ENCODE measurements around the gene DOK4. TPM values are rescaled to one million over a fixed set of nuclear protein-coding genes. Genes with fewer than 3 reads are reported as not detected.
A peak's percentile ranks its signal among the peaks of the same experiment; 100 is the strongest.

DOK4 gene
- total and polyA plus RNA-seq, 11 donors = 5.9 to 14.8 (median 7.7) TPM

DNA sequence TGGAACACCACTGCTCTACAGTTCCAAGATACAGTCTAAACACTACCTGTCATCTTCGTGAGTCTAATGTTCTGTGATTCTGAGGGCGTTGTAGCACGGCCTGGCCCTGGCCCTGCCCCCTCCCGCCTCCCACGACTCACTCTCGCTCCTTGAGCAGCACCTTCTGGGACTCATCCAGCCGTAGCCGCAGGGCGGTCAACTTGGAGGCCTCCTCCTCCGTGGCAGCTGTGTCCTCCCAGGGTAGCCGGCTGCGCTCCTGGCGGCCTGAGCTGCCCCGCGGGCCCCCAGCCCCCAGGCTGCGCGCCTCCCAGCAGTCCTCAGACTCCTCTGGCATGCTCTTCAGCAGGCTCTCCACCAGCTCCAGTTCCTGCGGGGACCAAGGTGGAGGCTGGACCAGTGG, 39.5 kb upstream of the DOK4 start:
- ATAC-seq (peak in 1 of 4 donors; percentile 2), DNase-seq (peak in 1 of 5 donors; percentile 52)

DNA sequence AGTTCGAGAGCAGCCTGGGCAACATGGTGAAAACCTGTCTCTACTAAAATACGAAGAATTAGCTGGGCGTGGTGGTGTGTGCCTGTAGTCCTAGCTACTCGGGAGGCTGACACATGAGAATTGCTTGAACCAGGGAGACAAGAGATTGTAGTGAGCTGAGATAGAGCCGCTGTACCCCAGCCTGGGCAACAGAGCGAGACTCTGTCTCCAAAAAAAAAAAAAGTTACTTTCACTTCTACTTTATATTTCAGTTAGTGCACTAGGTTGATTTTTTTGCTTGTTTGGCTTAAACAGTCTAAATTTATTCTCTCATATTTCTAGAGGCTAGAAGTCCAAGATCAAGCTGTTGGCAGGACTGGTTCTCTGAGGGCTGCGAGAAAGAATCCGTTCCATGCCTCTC, 36.7 kb upstream of the DOK4 start:
- H3K4me3 ChIP-seq = no peak overlapping the region
- ATAC-seq = no peak
- peaks cover 0 to 12% (median 0%) of the 10 kb centered on the region in 12 donors for H3K4me1 ChIP-seq
- 94 to 96% (median 96%) methylated on average over 8 of the region's 8 CpGs for WGBS, 4 donors
- H3K27ac ChIP-seq = no peak overlapping the region
- TF ChIP-seq, protein P1, sequence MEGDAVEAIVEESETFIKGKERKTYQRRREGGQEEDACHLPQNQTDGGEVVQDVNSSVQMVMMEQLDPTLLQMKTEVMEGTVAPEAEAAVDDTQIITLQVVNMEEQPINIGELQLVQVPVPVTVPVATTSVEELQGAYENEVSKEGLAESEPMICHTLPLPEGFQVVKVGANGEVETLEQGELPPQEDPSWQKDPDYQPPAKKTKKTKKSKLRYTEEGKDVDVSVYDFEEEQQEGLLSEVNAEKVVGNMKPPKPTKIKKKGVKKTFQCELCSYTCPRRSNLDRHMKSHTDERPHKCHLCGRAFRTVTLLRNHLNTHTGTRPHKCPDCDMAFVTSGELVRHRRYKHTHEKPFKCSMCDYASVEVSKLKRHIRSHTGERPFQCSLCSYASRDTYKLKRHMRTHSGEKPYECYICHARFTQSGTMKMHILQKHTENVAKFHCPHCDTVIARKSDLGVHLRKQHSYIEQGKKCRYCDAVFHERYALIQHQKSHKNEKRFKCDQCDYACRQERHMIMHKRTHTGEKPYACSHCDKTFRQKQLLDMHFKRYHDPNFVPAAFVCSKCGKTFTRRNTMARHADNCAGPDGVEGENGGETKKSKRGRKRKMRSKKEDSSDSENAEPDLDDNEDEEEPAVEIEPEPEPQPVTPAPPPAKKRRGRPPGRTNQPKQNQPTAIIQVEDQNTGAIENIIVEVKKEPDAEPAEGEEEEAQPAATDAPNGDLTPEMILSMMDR (IDR thresholded peaks at IDR 0.05) = no peak
- no peak for TF ChIP-seq POLR2A (IDR thresholded peaks at IDR 0.05)
- no peaks in the 10 kb centered on the region for H3K9me3 ChIP-seq
- no peak for DNase-seq
- intact Hi-C loops (cut with DNase I) = loop anchor here in 2 of 10 donors (5.0 kb wide), 2 partner anchors 101 to 106 kb away; no protein-coding TSS in a partner anchor
- H3K27me3 ChIP-seq = peaks cover 0 to 6% (median 0%) of the 10 kb centered on the region in 9 donors
- peaks cover 0 to 20% (median 9%) of the 10 kb centered on the region in 9 donors for H3K36me3 ChIP-seq

More for the DNA sequence above, 39.5 kb upstream of the DOK4 start:
- WGBS, 4 donors = 90 to 92% (median 90%) methylated on average over 16 to 18 of the region's 18 CpGs
- H3K4me1 ChIP-seq = peaks cover 0 to 27% (median 7%) of the 10 kb centered on the region in 12 donors
- intact Hi-C loops (cut with DNase I) = no loop called here
- no peak overlapping the region for H3K4me3 ChIP-seq
- peaks cover 0 to 17% (median 7%) of the 10 kb centered on the region in 9 donors for H3K36me3 ChIP-seq
- TF ChIP-seq, protein P1 (IDR thresholded peaks at IDR 0.05) = no peak
- TF ChIP-seq POLR2A (IDR thresholded peaks at IDR 0.05) = no peak
- H3K9me3 ChIP-seq = no peaks in the 10 kb centered on the region
- peaks cover 0 to 6% (median 0%) of the 10 kb centered on the region in 9 donors for H3K27me3 ChIP-seq
- H3K27ac ChIP-seq = no peak overlapping the region

DNA sequence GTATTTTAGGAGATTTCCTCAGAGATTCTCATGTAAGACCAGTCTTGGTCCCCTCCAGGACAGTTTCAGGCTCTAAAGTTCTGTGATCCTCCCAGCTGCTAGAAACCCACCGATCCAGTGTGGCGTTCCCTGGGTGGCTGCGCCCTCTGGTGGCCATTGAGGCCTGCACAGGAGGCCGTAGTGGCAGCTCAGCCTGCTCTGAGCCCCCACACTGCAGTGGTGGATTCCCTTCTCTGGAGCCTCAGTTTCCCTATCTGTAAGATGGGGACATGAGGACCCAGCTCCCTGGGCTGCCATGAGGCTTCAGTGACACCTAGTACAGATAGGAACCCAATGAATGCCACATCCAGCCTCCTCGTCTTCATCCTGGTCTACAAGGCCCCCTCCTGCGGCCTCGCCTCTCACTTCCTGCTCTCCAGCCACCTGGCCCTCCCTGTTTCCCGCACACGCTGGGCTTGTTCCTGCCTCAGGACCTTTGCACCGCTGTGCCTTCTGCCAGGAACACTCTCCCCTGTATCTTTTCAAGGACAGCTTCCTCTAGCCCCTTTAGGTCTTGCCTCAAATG, 33.6 kb upstream of the DOK4 start:
- intact Hi-C loops (cut with DNase I) = loop anchor here (1.0 to 5.0 kb wide), 12 partner anchors 43 to 223 kb away; partner anchors contain the start of gene POLR2C (in 2 of the 10)
- Histone ChIP-seq H3K27me3 (peaks cover 0 to 6% (median 0%) of the 10 kb centered on the region in 9 donors), H3K4me1 (peaks cover 0 to 12% (median 3%) of the 10 kb centered on the region in 12 donors), H3K4me3 (no peak overlapping the region), H3K9me3 (no peaks in the 10 kb centered on the region), H3K36me3 (peaks cover 0 to 39% (median 19%) of the 10 kb centered on the region in 9 donors), H3K27ac (no peak overlapping the region)
- no peak for TF ChIP-seq POLR2A (IDR thresholded peaks at IDR 0.05)
- TF ChIP-seq, protein P1 (IDR thresholded peaks at IDR 0.05) = peak; percentile 89 to 99 (median 97)
- peak; percentile 70 to 91 (median 80) for DNase-seq
- 33 to 43% (median 37%) methylated on average over 10 of the region's 10 CpGs for WGBS, 4 donors
- peak; percentile 56 to 88 (median 81) for ATAC-seq

DNA sequence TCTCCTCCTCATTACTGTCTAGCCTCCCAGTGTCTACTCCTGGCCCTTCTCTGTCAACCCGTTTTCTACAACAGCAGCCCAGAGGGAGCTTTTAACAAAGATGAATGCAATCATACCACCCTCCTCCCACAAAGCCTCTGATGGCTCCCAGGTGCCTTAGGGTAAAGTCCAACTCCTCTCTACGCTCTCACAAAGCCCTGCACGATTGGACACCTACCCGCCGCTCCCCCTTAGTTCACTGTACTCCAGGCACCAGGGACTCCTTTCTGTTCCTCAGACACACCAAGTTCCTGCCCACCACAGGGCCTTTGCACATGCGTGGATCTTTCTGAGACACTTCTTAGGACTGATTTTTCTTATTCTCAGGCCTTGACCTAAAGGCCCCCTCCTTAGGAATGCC, 32.6 kb upstream of the DOK4 start:
- no peak for ATAC-seq
- 84 to 94% (median 92%) methylated on average over 6 of the region's 6 CpGs for WGBS, 4 donors
- H3K9me3 ChIP-seq = no peaks in the 10 kb centered on the region
- peaks cover 0 to 43% (median 19%) of the 10 kb centered on the region in 9 donors for H3K36me3 ChIP-seq
- no peak for TF ChIP-seq POLR2A (IDR thresholded peaks at IDR 0.05)
- TF ChIP-seq, protein P1 (IDR thresholded peaks at IDR 0.05) = no peak
- intact Hi-C loops (cut with DNase I) = loop anchor here (1.0 to 5.0 kb wide), 11 partner anchors 42 to 222 kb away; partner anchors contain the start of gene POLR2C (in 2 of the 10)
- H3K4me1 ChIP-seq = peaks cover 0 to 14% (median 6%) of the 10 kb centered on the region in 12 donors
- H3K27me3 ChIP-seq = peaks cover 0 to 6% (median 0%) of the 10 kb centered on the region in 9 donors
- DNase-seq = no peak
- no peak overlapping the region for H3K27ac ChIP-seq
- H3K4me3 ChIP-seq = no peak overlapping the region

Measured in heart left ventricle (tissue), 16 donors.